Measurements from ENCODE around the gene LOXHD1.

Gene LOXHD1

GRCh38 chr18:46675112-46675511, 18.1 kb upstream of the LOXHD1 start:
- DNase-seq: no peak

DNA sequence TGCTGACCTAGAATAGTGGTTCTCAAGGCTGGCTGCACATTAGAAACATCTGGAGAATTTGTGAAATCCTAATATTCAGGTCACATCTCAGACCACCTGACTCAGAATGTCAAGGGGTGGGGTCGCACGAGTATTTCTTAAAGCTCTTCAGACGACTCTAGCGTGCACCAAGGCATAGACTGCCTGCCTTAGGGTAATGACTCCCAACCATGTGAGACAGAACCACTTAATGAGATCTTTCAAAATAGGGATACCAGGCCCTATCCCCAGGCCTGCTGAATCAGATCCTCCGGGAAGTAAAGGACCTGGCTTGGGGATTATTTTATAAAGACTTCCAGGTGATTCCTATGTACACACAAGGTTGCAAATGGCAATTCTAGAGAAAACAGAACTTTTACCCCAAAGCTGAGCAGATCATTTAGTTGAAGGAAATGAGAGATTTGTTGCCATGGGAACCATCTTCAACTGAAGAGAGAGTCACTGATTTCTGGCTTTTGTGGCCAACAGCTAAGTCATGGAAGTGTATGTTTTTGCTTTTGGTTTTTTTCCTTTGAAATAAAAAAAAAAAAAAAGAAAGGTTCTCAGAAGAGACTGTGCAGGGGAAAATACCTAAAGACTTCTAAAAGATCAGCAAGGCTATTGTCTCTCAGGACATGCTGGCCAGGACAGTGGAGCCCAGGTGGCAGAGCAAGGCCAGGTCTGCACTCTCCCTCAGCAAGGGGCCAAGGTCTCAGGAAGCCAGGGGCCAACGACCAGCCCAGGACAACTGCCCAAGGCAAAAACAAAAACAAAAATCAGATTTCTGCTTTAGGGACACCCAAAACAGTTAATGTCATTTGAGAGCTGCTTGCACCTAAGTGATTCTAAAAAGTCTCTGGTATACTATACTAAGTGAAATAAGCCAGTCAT, 15.3 kb upstream of the LOXHD1 start:
- no peak for DNase-seq

DNA sequence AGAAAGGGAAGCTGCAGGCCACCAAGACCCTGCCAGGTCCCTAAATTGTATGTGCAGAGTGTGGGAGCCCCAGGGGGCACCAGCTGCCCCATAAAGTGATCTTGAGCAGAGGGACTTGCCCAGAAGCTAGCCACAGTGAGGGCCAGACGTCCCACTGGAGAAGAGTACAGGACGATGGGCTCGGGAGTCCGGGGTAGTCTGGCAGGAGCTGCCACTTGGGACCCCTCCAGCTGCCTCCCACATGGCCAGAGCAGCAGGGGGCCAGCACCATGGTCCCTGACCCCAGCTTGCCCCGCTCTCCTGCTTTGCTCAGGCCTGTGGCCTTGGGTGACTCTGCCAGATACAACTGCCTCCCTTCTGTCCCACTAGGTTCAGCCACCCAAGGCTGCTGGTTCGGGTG, 11.7 kb upstream of the LOXHD1 start:
- no peak for DNase-seq

DNA sequence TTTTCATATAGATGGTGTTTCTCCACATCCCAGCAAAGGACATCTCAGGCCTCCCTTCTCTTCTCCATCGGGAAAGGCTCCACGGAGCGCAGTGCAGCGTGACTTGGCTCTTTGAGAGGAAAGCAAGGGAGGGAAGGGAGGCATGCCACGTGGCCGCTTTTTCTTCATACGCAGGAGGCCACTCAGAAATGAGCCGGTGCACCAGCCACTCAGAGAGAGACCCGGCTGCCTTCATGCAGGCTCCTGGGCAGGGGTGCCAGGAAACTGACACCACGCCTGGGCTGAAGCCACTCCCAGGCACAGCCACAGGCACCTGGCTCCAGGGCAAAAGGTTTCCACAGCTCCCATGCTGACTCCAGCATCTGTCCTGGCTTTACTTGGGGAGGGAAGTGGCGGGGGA, 11.1 kb upstream of the LOXHD1 start:
- no peak for DNase-seq

DNA sequence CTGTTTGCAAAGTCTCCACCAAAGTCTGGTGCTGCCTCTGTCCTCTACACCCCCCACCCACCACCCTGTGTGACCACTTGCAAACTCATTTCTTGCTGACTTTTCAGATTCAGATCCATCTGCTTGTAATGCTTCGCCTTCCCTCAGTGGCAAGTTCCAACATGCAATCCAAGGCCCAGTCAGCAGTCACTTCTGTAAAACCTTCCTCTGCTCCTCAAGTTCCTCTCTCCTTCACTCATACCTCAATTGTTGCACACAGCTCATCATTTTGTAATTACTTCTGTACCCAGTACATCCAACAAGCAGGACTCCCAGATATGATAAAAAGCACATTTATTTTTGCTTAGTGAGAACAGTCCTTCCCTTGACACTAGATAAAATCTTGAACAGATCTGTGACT, 6.5 kb upstream of the LOXHD1 start:
- no peak for DNase-seq

DNA sequence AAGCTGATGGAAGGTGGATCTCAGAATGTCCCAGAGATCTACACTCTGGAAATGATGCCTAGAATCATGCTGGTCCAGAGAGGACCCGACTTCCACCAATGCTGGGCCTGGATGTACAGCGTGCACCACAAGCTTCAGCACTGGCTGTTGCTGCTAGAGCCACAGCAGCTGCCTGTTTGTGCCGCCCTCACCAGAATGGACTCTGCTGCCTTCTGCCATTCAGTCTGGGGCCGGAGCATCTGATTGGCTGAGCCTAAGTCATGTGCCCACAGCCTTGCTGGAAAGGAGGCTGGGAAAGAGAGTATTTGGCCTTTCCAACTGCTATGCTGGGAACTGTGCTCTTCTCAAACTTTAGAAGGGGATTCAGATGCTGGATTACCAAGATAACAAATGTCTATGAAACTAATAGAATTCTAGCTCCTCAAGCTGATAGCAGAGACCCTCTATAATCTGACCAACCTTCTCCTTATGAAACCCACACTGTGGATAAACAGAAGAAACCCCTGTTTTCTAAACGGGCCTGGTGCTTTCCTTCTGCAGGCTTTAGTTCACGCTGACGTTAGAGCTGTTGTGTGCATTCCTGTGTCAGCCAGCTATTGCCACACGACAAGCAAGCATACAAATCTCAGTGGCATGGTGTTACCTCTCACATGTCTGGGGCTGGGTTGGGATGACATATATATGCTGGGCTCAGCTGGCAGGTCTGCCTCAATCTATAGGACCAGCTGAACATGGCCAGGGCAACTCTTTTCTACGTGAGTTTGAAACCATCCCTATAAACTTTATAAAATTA, 4.1 kb upstream of the LOXHD1 start:
- DNase-seq: peak; percentile 52

GRCh38 chr18:46659484-46659883, 2.5 kb upstream of the LOXHD1 start:
- no peak for DNase-seq

- no peak for DNase-seq
Observed at GRCh38 chr18:46656326-46657114, 500 bp downstream of the LOXHD1 start.

GRCh38 chr18:46652372-46652771, 4.6 kb downstream of the LOXHD1 start:
- no peak for DNase-seq

- no peak for DNase-seq
Observed at GRCh38 chr18:46650681-46651080, 6.3 kb downstream of the LOXHD1 start.

DNA sequence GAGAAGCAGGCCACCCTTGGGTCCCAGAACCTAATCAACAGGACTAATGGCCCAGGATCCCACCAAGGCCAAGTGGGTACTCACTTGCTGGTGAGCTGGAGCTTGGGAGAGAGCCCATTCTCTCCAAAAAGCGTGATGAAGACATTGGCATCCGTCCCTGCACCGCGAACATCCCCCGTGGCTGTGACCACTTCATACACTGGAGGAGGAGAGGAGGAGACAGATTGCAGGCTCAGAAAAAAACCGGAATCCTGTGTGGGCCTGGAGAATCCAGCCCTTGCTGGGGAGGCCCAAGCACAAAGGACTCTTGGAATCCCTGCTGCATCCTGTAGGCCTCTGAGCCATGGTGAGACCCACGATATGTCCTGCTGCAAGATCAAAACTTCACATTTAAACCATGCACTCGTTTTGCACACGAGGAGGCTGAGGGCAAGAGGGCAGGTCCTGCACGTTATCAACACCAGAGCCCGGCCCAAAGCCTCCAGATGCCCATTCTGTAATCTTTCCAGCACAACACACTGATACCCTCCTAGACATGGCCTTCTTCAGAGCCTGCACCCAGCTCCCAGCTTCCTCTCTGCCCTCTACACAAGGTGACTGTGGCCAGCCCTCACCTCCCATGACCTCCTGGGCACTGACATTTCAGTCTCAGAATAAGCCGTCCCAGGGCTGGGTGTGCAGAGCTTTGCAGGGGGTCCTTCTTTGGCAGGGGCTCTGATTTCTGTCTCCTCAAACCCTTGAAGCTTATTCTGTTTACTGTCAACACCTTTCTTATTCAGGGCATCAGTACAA, 7.8 kb downstream of the LOXHD1 start:
- DNase-seq: no peak

- DNase-seq: no peak
Observed at GRCh38 chr18:46646468-46646867, 10.6 kb downstream of the LOXHD1 start.

DNA sequence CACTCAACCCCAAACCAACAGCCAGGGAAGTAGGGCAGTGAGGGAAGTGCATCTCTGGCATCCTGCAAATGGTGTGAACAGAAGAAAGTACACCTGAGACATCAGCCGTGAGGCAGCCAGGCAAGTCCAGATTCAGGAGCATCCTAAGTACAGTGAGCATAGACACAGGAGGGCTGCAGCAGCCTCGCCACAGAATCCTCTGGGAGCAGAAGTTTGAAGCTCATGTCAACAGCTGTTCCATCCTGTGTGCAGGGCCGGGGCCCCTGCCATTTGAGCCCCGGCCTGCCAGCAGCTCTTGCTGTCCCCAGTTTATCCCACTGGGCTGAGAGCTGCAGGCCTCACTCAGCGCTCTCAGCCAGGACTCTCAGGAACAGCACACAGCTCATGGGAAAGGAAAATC, 14.5 kb downstream of the LOXHD1 start:
- DNase-seq: no peak

GRCh38 chr18:46641917-46642316, 15.1 kb downstream of the LOXHD1 start:
- no peak for DNase-seq

- DNase-seq: no peak
Observed at GRCh38 chr18:46639386-46639785, 17.6 kb downstream of the LOXHD1 start.

- DNase-seq: no peak
Observed at GRCh38 chr18:46636040-46636630, 20.9 kb downstream of the LOXHD1 start.

- no peak for DNase-seq
Observed at GRCh38 chr18:46632401-46633071, 24.5 kb downstream of the LOXHD1 start.

GRCh38 chr18:46630991-46631390, 26.0 kb downstream of the LOXHD1 start:
- no peak for DNase-seq

DNA sequence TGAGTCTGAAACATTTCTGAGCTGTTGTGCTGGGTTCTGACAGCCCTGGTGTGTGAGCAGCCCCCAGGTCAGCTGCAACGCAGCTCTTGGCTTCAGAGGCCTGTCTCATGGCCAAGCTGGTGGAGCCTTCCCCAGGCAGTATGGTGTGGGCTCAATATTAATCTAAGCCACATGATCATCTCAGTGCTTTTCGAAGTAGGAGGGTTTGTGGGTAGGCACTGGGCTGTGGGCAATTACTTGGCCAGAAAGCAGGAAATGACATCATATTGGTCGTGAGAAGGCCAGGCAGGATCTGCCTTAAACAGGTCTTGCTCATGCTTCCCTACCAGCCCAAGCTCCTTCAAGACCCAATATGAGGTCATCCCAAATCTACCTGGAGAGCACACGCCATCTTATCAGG, 26.9 kb downstream of the LOXHD1 start:
- no peak for DNase-seq

DNA sequence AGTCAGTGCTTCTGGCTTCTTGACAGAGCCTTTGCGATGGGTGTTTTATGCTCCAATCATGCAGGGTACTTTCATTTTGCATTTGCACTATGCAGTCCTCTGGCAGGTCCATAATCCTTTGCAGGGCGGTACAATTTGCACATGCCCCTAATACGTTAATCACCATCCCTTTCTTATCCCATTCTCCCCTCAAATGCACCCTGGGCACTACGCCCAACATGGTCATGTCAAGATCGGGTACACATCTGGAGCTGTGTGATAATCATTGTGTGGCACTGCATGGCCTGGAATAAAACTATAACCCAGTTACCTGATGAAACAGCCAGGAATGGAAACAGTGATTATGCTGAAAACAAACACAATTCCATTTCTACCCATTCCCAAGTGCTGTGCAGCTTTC, 27.7 kb downstream of the LOXHD1 start:
- DNase-seq: no peak

- DNase-seq: no peak
Observed at GRCh38 chr18:46628206-46628605, 28.8 kb downstream of the LOXHD1 start.

Measured in retina (tissue), 1 donor.